GM12874 (cell line): ENCODE data around the gene CPLX4.

Experiments used
- CTCF ChIP-seq: IDR thresholded peaks from 2 replicates; pipeline ENCODE4 v1.5.1; 2011; ENCODE audit warnings: low read depth, mild to moderate bottlenecking, control low read depth, low read length, moderate library complexity; ENCODE audit not compliant: insufficient read depth

The CPLX4 gene

DNA sequence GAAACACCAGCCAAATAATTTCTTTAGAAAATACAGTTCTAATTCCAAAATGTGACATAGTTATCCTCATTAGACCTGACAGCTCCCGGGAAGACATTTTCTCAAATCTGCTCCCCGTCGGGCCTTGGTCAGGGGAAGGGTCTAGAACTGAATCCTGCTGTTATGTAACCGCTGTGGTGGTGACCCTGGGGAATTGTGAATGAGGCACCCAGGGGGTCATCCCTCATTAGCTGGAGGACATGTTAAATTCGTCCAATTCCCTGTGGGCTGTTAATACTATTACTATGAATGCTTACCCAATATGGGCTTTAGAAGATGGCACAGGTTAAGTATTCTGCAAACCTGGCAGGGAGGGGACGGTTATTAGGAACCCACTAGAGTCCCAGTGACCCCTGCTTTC is 11.8 kb downstream of the CPLX4 start:
- TF ChIP-seq CTCF = no peak

DNA sequence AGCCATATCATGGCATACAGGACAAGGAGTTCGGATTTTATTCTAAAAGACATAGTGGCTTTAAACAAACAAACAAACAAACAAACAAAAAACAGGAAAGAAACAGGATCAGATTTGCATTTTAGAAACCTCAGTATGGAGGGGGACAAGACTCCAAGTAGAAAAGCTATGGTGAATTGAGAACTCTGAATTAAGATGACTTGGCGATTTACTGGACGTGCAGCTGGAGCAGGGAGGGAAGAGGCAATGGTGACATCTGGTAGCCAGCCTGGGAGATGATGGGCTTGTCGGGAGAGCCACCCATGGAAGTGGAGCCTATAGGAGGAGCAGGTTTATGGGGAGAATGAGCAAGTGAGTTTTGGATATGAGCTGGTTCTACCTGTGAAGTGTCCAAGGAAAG is 13.2 kb downstream of the CPLX4 start:
- TF ChIP-seq CTCF = no peak

GRCh38 chr18:59303656-59304195 is 14.7 kb downstream of the CPLX4 start:
- no peak for TF ChIP-seq CTCF

- TF ChIP-seq CTCF = no peak
These were observed 15.4 kb downstream of the CPLX4 start for GRCh38 chr18:59303006-59303405.

GRCh38 chr18:59301929-59302328 is 16.5 kb downstream of the CPLX4 start:
- no peak for TF ChIP-seq CTCF

DNA sequence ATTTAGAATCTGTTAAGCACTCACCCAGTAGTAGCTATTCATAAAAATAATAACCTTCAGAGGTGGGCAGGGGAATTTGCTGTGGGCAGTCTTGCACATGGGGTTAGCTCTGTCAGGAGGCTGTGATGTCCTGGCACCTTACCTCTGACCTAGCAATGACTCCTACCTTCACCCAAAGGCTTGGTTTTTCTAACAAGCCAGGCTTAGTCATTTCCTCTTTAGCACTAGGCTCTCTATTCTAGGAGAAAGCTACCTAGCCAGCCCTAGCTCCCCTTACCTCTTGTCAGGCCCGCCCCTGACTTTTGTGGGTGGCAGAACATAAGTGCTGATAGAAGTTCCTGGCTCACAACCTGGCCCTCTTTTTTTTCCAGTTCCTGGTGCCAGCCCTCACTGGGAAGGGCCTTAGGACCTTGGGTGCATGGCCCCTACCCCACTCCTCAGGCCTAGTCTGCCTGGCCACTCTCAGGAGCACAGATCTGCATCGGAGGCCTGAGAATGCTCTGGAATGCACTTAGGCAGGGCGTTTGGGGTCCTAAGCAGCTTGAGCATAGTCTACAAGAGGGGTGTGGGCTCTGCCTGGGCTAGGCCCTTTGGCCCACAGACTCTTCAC is 17.7 kb downstream of the CPLX4 start:
- no peak for TF ChIP-seq CTCF

- no peak for TF ChIP-seq CTCF
These were observed 19.6 kb downstream of the CPLX4 start for GRCh38 chr18:59298871-59299270.
